CD4-positive, alpha-beta T cell treated with Interleukin-15 for 4 hours (primary cell): Measurements from ENCODE around the gene HRNR.
"Not testable (repeated sequence)": the region's sequence is repeated elsewhere in the genome, so short reads cannot be mapped to it uniquely, and the experiment has no call there.

ENCODE experiments used
- DNase-seq: peaks from one replicate; pipeline ENCODE4 v3.0.0-alpha.2; 2020; ENCODE audit warnings: low spot score

HRNR gene

DNA sequence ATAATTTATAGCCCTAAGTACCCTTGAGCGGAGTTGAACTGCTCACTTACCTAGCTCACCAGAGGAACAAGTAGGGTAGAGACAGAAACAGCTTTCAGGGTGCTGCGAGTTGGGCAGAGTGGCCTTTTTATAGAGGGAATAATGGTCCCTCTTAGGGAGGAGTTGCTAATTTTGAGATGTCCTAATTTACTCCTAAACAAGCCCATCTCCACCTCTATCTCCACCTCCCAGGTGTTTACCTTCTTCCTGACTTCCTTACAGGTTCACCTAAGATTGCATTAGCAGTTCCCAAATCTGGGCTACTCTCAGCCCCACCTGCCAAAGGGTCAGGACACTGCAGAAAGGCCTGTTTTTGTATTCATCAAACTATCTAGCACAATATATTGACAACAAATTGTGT, at the start of gene HRNR:
HRNR (minus strand) TSS at position 101 of the 400 bp plus-strand sequence. CDS start 940 bp downstream, outside the sequence.
- no peak for DNase-seq

GRCh38 chr1:152256394-152256793, 32.4 kb upstream of the HRNR start:
- DNase-seq, result not testable (repeated sequence)

GRCh38 chr1:152252157-152252556, 28.2 kb upstream of the HRNR start:
- no peak for DNase-seq

DNA sequence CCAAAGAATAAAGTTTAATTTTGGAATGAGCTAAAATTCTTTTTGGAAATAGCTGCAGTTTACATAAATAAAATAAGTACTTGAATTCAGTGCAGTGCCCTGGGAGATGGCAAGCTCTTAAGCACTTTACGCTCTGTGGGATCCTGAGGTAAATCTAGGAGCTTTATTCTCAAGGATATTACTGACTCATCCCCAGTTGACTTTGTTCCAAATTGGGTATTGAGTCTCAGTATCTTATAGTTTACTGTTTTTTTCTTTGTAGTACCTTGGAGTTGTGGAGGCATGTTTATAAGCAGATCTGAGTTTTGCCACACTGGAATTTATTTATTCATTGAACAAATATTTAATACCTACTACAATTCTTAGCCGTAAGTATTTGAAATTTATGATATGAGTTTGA, 27.4 kb upstream of the HRNR start:
- no peak for DNase-seq

- no peak for DNase-seq
These were observed 23.3 kb upstream of the HRNR start for GRCh38 chr1:152247316-152247715.

DNA sequence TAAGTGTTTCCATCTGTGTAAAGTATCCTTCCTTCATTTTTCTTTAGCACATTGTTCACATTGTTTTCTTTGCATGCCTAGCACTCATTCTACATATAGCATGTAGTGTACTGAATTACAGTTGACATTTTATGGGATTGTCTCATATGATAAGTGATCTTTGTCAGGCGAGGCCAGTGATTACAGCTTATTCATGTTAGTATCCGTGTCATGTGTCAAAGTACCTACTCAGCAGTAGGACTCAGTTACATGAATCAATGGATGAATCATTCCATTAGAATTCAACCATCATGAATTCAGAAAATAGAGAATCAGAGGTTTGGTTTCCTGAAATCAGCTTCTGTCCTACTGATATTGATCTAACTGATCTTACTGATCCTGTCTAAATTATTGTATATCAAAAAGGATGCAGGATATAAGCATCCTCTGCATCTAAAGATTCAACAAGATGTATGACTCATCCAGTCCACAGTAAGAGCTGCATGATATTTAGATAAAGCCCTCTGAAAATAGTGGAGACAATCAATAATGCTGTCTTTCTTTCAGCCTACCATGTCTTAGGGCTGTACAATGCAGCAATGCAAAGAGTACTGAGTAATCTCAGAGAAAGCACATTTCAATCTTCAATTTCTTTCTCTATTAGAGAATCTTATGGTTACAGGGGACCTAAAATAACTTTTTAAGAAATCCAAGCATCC, 20.7 kb upstream of the HRNR start:
- DNase-seq, result no peak

GRCh38 chr1:152237093-152237492, 13.1 kb upstream of the HRNR start:
- DNase-seq, result no peak

DNA sequence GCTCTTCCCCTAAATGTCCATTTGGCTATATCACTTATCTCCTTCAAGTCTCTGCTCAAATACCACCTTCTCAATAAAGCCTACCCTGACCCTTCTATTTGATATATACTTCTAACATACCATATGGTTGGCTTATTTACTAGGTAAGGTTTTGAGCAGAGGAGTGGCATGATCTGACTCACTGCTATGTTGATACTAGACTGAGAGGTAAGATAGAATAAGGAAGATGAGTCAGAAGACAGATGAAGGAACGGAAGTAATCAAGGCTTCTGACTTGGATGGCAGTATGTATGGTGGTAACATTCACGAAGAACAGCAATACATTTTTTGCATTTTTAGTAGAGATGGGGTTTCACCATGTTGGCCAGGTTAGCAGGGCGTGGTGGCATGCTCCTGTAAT, 4.8 kb upstream of the HRNR start:
- no peak for DNase-seq

DNA sequence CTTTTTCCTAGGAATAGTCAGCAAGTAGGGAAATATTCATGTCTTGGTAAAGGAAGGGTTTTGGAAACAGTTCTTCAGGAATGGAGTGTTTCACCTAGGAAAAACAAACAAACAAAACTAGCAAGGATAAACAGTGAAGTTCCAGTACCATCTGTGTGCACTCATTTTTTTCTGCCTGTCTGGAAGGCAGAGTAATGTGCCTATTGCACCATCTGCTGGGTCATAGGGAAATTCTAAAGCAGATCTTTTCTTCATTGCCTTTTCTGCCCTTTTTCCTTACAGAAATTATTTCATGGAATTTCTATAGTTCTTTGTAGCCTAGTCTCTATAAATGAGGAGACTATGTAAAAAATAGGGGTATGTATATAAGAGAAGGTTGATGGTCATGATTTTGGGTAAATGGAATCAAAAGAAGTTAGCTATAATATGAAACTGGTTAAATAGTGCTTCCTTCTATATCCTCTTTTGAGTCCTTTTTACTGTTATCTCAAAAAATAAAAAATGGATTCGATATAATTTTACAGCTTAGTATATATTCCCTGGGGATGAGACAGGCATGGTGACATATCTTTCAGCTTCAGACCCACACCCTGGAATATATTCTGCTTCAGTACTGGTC, 3.4 kb upstream of the HRNR start:
- no peak for DNase-seq

DNA sequence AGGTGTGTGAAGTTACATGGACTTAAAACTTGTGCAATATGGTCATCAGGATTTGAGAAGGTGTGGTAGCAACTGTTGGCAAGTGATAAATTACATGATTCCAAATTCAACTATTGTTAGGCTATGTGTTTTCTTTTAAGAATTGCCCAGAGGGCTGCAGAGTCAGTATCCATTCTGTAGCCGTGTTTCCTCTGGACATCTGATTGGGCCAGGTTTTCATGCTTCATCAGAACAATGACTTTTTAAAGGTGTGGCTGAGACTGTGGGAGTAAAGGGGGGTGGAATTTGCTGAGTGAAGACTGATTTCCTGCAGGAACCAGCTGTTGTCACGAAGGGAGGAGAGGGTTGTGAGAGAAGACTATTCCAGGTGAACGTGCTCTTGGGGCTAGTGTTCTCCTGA, 1.7 kb upstream of the HRNR start:
- DNase-seq, result no peak

- no peak for DNase-seq
These were observed 3.5 kb downstream of the HRNR start for GRCh38 chr1:152220166-152221163.

DNA sequence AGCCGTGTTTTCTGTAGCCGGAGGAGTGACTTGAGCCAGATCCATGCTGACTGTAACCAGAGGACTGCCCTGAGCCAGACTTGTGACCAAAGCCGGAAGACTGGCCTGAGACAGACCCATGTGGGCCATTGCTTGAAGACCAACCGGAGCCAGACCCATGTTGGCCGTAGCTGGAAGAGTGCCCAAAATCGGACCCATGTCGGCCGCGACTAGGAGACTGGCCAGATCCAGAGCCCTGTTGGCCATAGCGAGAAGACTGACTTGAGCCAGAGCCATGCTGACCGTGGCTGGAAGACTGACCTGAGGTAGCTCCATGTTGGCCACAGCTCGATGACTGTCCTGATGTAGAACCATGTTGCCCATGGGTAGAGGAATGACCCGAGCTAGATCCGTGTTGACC, 4.6 kb downstream of the HRNR start:
- DNase-seq, result not testable (repeated sequence)

GRCh38 chr1:152218762-152219436, 5.1 kb downstream of the HRNR start:
- DNase-seq, result no peak

DNA sequence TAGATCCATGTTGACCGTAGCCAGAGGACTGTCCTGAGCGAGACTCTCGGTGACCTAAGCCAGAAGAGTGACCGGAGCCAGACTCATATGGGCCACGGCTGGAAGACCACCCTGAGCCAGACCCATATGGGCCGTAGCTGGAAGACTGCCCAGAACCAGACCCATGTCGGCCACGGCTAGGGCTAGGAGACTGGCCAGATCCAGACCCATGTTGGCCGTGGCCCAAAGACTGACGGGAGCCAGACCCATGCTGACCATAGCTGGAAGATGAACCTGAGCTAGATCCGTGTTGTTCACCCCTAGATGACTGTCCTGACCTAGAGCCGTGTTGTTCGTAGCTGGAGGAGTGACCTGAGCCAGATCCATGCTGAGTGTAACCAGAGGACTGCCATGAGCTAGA, 8.4 kb downstream of the HRNR start:
- DNase-seq, result not testable (repeated sequence)

DNA sequence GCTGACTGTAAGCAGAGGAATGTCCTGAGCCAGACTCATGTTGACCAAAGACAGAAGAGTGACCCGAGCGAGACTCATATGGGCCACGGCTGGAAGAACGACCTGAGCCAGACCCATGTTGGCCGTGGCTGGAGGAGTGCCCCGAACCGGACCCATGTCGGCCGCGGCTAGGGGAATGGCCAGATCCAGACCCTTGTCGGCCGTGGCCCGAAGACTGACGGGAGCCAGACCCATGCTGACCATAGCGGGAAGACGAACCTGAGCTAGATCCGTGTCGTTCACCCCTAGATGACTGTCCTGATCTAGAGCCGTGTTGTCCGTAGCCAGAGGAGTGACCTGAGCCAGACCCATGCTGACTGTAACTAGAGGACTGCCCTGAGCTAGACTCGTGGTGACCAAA, 9.1 kb downstream of the HRNR start:
- not testable (repeated sequence) for DNase-seq

DNA sequence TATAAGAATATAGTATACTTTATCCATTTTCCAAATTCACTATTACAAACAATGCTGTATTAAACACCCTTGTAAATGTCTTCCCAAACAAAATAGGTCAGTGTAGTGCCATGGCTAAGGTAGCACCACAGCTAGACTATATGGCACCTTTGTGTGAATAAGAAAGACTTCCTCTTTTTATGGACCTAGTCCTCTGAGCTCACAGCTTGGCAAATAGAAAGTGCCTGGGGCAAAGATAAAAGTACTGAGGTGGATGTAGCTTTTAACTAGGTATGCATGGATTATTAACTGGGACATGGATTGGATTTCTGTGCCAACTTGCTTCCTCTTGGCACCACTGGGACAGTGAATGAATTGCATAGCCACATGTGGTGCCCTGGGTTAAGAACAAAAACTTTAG, 25.0 kb downstream of the HRNR start:
- no peak for DNase-seq

- no peak for DNase-seq
These were observed 26.5 kb downstream of the HRNR start for GRCh38 chr1:152197361-152197941.

- DNase-seq, result no peak
These were observed 32.3 kb downstream of the HRNR start for GRCh38 chr1:152191711-152192110.

- no peak for DNase-seq
These were observed 32.7 kb downstream of the HRNR start for GRCh38 chr1:152191260-152191659.

DNA sequence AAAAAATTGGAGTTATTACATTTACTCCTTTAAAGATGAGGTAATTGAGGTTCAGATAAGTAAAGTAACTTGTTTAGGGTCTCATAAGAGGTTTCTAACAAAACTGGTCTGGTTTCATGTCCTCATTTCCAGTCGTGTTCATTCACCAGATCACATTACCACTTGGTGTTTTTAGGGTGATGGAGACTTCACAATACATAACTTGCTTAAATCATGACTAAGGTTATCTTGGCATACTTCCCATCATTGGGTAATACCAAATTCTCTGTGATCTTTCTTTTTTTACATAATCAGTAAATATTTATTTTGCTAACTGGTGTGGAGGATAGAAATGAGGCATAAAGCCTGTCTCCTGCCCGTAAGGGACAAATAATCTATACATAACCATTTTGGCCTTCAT, 33.4 kb downstream of the HRNR start:
- no peak for DNase-seq

DNA sequence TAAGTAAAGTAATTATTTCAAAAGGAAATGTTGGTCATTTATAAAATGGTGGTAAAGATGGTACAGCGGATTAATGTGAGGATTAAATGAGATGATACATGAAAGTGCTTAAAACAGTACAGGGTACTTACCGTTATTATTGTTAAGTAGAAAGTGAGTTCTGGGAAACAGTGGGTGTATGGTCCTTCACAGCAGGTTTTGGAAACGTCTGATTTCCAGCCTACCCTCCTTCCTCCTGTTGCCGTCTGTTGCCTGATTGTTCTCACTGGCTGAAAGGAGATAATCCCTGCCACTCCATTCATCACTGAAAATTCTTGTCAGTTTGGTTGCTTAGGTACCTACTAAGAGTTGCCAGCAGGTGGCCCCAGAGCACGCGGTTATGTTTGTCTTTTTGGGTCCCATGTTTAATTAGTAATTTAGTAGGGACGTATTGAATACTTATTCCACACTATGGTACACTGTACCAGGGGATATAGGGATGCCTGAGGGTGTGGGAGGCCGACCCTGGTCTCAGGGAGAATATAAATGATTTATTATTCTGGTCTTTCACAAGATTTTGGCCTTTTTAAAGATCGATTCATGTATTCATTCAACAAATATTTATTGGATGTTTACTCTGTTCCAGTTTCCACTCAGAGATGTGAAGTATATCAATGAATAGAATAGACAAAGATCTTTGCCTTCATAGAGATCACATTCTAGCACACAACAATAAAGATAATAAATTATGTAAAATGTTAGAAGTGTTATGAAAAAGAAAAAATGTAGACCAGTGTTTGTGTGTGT, 34.1 kb downstream of the HRNR start:
- DNase-seq, result peak; percentile 72
